GM12873 (cell line): Measurements from ENCODE around the gene GALK1.

Experiments
- TF ChIP-seq, protein P1 (sequence below): IDR thresholded peaks from 2 replicates; pipeline ENCODE4 v1.5.1; 2012; ENCODE audit warnings: low read depth, mild to moderate bottlenecking, moderate library complexity, low read length, control low read depth; ENCODE audit not compliant: insufficient read depth; ENCODE audit errors: missing control alignments

GALK1 gene

DNA sequence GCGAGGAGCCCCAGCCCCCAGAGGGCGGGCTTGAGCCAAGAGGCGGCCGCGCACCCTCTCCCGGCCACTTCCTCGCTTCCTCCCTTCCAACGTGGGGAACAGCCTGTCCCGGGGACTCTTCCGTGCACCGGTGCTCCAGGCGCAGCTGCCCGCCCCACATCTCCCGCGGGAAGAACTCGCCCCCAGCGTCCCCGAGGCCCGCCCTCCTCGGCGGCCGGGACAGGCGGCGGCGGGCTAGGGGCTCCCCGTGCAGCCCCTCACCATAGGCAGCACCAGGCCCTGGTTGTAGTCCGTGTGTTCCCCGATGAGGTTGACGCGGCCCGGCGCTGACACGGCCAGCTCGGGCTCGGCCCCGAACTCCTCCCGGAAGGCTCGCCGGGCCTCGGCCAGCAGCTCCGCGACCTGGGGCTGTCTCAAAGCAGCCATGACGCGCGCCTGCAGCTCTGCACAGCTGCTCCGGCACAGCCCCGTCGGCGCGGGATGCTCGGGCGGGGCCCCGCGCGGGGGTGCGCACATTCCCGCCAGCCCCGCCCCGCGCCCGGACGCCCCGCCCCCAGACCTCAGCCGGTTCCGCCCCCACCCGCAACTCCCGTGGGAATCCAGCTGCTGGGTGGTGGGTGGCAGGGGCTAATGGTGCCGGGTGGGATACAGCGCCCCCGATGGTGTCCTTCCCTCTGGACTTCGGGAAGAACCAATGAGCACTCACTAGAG, at the start of gene GALK1:
GALK1 (minus strand) TSS at position 482 of the 711 bp plus-strand sequence; CDS start at position 426, 56 bp downstream.
- TF ChIP-seq, protein P1, sequence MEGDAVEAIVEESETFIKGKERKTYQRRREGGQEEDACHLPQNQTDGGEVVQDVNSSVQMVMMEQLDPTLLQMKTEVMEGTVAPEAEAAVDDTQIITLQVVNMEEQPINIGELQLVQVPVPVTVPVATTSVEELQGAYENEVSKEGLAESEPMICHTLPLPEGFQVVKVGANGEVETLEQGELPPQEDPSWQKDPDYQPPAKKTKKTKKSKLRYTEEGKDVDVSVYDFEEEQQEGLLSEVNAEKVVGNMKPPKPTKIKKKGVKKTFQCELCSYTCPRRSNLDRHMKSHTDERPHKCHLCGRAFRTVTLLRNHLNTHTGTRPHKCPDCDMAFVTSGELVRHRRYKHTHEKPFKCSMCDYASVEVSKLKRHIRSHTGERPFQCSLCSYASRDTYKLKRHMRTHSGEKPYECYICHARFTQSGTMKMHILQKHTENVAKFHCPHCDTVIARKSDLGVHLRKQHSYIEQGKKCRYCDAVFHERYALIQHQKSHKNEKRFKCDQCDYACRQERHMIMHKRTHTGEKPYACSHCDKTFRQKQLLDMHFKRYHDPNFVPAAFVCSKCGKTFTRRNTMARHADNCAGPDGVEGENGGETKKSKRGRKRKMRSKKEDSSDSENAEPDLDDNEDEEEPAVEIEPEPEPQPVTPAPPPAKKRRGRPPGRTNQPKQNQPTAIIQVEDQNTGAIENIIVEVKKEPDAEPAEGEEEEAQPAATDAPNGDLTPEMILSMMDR, result peak; percentile 71

DNA sequence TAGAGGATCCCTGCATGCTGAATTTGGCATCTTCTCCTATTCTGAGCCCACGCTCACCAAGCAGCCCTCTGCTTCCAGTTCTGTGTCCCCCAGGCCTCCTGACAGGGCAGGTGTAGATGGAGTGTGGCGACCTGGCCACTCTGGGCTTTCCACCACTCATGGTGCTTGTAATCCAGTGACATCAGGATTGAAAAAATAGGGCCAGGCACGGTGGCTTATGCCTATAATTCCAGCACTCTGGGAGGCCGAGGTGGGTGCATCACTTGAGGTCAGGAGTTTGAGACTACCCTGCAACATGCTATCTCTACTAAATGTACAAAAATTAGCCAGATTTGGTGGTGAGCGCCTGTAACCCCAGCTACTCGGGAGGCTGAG, 49.0 kb upstream of the GALK1 start:
- TF ChIP-seq, protein P1, result no peak

DNA sequence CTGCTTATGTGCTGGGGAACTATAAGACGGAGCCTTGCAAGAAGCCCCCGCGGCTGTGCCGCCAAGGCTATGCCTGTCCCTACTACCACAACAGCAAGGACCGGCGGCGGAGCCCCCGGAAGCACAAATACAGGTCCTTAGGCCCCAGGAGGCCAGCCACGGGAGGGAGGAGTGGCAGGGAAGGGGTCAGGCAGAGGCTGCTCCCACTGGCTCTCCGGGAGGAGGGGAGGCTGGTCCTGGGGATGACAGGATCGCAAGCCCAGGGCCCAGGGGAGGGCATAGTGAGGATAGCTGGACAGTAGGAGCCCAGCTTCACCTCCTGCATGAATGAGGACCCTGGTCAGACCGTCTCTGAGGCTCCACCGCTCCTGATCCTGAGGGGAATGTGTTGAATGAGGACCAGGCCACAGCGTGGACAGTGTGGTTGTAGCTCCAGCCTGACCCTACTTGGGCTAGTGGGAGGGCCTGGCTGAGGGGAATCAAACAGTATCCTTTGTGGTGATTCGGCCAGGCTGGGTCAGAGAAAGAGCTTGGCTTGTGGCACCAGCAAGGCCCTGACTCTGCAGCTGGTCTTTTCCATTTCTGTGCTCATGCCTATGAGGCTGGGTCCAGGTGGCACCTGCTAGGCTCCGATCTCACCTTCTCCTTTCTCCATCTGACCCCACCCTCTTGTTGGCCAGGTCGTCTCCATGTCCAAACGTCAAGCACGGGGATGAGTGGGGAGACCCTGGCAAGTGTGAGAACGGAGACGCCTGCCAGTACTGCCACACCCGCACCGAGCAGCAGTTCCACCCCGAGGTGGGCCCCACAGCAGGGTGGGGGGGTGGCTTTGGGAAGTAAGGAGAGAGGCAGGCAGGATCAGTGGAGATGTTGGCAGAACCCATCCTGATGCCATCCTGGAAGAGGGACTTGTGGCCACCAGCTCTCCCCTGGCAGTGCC, 48.4 kb upstream of the GALK1 start:
- TF ChIP-seq, protein P1, result no peak

DNA sequence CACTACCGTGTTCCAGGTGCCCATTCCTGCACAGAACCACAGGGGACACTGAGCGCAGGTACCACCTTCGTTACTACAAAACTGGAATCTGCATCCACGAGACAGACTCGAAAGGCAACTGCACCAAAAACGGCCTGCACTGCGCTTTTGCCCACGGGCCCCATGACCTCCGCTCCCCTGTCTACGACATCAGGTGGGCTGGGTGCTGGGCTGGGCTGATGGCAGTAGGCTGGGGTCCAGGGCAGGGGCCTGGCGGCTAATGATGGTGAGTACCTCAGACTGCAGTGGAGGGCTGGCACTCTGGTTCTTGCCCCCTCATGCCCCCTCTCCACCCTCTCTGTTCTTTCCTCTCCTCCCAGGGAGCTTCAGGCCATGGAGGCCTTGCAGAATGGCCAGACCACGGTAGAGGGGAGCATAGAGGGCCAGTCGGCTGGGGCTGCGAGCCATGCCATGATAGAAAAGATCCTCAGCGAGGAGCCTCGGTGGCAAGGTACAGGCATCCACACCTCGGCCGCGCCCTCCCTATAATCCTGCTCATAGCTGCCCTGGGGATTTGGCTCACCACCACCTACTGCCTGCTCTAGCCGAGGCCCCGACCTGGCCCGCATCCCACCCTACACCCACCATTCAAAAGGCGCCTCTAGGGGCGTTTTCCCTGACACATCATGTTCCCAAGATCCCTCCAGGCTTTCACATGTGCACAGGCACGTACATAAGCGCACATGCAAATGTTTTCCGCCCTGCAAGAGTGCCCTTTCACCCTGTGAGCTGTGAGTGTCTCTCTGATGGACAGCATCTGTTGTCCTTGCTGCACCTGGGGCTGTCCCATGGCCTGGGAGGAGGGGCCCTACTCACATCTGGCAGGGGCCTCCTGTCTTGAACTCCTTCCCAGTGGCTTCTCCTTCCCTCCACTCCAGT, 47.4 kb upstream of the GALK1 start:
- TF ChIP-seq, protein P1, result no peak

DNA sequence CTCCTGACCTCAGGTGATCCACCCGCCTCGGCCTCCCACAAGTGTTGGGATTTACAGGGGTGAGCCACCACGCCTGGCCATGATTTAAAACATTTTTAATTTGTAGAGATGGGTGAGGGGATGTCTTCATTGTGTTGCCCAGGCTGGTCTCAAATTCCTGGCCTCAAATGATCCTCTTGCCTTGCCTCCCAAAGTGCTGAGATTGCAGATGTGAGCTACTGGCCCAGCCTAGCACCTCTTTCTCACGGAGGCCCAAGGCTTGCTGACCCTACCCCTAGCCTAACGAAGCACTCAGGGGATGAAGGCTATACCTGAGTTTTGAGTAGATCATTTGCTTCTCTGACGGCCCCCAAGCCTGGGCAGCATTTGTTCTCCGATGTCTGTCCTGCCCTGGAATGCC, 46.2 kb upstream of the GALK1 start:
- TF ChIP-seq, protein P1, result no peak

DNA sequence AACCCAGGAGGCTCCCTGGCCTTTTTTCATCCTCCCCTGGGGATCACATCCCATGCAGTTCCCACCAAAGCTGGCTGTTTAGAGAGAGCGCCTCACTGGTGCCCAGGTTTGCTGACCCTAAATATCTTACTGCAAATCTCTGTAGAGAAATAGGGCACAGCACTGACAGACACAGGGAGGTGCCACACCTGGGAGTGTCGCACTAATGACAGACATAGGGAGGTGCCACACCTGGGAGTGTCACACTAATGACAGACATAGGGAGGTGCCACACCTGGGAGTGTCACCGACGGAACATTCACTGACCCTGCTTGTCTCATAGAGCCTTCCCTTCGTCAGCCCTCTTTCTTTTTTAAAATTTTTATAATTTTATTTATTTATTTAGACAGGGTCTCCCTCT, 45.2 kb upstream of the GALK1 start:
- TF ChIP-seq, protein P1, result no peak
